ENCODE data around the gene HS3ST4.

Gene HS3ST4

GRCh38 chr16:25691519-25692091 is at the start of gene HS3ST4:
TSS of gene HS3ST4 (plus strand) at chr16:25691959.
- DNase-seq (ENCODE audit: low read depth), result no peak

GRCh38 chr16:25643633-25644032 is 48.1 kb upstream of the HS3ST4 start:
- DNase-seq (ENCODE audit: low read depth), result no peak

- DNase-seq (ENCODE audit: low read depth), result no peak
Measured at GRCh38 chr16:25656639-25657038, 35.1 kb upstream of the HS3ST4 start.

- DNase-seq (ENCODE audit: low read depth), result no peak
Measured at GRCh38 chr16:25676820-25677219, 14.9 kb upstream of the HS3ST4 start.

GRCh38 chr16:25679511-25679910 is 12.2 kb upstream of the HS3ST4 start:
- DNase-seq (ENCODE audit: low read depth), result no peak

- DNase-seq (ENCODE audit: low read depth), result no peak
Measured at GRCh38 chr16:25689137-25689836, 2.5 kb upstream of the HS3ST4 start.

- no peak for DNase-seq (ENCODE audit: low read depth)
Measured at GRCh38 chr16:25690552-25691143, 1.1 kb upstream of the HS3ST4 start.

GRCh38 chr16:25692351-25692741 is 587 bp downstream of the HS3ST4 start:
- no peak for DNase-seq (ENCODE audit: low read depth)

- DNase-seq (ENCODE audit: low read depth), result no peak
Measured at GRCh38 chr16:25692742-25693508, 1.2 kb downstream of the HS3ST4 start.

GRCh38 chr16:25693631-25694030 is 1.9 kb downstream of the HS3ST4 start:
- no peak for DNase-seq (ENCODE audit: low read depth)

- no peak for DNase-seq (ENCODE audit: low read depth)
Measured at GRCh38 chr16:25699069-25699468, 7.3 kb downstream of the HS3ST4 start.

- no peak for DNase-seq (ENCODE audit: low read depth)
Measured at GRCh38 chr16:25700547-25700946, 8.8 kb downstream of the HS3ST4 start.

GRCh38 chr16:25707553-25707952 is 15.8 kb downstream of the HS3ST4 start:
- DNase-seq (ENCODE audit: low read depth), result no peak

GRCh38 chr16:25707982-25708583 is 16.3 kb downstream of the HS3ST4 start:
- DNase-seq (ENCODE audit: low read depth), result peak; percentile 21

- no peak for DNase-seq (ENCODE audit: low read depth)
Measured at GRCh38 chr16:25709213-25709612, 17.5 kb downstream of the HS3ST4 start.

- DNase-seq (ENCODE audit: low read depth), result peak; percentile 1
Measured at GRCh38 chr16:25713785-25714570, 22.2 kb downstream of the HS3ST4 start.

- no peak for DNase-seq (ENCODE audit: low read depth)
Measured at GRCh38 chr16:25716186-25716585, 24.4 kb downstream of the HS3ST4 start.

- no peak for DNase-seq (ENCODE audit: low read depth)
Measured at GRCh38 chr16:25721439-25721838, 29.7 kb downstream of the HS3ST4 start.

- no peak for DNase-seq (ENCODE audit: low read depth)
Measured at GRCh38 chr16:25726430-25727098, 34.8 kb downstream of the HS3ST4 start.

- no peak for DNase-seq (ENCODE audit: low read depth)
Measured at GRCh38 chr16:25729188-25729915, 37.6 kb downstream of the HS3ST4 start.

All from iris pigment epithelial cell (primary cell).